Midbrain (tissue), 1 donor: ENCODE results near the gene MAP2K6.

Experiments used
- DNase-seq: peaks from one replicate; lab custom pipeline; 2025; lab: John Stamatoyannopoulos, UW

MAP2K6 gene

DNA sequence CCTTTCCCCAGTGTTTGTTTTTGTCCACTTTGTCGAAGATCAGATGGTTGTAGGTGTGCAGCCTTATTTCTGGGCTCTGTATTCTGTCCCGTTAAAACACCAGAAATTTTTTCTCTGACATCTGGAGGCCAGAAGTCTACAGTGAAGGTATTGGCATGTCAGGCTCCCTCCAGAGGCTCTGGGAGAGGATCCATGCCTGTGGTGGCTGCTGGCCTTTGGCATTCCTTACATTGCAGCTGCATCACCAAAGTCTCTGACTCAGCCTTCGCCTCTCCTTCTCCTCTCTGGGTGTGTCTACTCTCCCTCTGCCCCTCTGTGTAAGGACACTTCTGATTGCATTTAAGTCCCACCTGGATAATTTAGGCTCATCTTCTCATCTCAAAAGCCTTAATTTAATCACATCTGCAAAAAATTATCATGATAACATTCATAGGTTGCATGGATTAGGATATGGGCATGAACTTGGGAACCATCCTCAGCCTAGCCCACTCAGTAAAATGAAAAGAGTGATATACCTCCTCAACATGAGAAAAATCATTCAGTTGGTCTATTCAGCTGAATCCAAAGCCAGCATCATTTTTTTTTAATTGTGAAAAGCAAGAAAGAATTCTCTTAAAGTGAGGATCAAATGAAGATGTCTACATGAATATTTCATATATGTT is 78.0 kb downstream of the MAP2K6 start:
- DNase-seq: no peak

DNA sequence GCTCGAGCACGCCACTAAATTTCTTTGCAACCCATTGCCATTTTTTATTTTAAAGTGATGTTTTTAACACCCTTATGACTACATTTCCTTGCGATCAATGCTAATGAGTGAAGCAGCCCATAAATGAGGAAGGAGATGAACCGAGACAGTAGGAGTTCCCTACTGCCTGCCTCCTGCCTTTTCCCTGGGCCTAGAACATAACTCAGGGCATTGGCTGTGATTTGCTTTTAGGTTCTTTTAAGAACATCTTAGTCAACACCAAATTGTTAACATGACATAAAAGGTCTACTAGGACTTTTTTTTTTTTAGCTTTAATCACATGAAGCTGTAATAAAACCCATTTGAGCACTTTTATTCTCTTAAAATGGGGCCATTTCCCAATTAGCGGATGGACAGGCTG is 81.3 kb downstream of the MAP2K6 start:
- DNase-seq: no peak

DNA sequence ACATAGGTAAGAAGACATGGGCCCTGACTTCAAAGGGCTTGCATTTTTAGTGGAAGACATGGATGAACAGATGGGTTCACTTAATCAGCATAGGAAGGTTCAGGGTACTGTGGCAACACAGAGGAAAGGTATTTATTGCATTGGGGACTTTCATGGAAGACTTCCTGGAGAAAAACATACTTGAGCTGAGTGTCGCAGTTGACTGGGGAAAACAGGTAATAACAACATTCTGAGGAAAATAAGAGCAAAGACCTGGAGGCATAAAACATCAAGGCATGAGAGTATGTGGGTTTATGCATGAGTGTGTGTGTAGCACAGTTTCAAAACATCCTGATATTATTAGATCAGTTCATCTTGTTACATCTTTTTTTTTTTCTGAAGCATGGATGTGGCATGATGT is 82.7 kb downstream of the MAP2K6 start:
- no peak for DNase-seq

DNA sequence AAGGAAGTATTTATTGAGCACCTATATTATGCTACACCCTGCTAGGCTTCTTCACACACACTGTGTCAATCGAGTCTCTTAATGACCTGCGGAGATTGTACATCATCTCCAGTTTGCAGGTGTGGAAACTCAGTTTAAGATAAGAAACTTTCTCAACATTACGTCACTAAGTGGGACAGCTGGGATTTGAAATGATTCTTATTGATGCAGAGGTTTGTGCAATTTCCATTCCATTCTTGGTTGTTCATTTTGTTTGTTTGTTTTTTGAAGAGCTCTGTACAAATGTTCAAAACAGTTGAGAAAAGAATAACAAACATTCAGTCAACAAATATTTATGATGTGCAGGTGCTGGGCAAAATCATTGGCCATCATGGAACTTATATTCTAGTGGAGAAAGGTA is 84.8 kb downstream of the MAP2K6 start:
- DNase-seq: no peak

GRCh38 chr17:69500911-69501429 is 86.5 kb downstream of the MAP2K6 start:
- DNase-seq: no peak

DNA sequence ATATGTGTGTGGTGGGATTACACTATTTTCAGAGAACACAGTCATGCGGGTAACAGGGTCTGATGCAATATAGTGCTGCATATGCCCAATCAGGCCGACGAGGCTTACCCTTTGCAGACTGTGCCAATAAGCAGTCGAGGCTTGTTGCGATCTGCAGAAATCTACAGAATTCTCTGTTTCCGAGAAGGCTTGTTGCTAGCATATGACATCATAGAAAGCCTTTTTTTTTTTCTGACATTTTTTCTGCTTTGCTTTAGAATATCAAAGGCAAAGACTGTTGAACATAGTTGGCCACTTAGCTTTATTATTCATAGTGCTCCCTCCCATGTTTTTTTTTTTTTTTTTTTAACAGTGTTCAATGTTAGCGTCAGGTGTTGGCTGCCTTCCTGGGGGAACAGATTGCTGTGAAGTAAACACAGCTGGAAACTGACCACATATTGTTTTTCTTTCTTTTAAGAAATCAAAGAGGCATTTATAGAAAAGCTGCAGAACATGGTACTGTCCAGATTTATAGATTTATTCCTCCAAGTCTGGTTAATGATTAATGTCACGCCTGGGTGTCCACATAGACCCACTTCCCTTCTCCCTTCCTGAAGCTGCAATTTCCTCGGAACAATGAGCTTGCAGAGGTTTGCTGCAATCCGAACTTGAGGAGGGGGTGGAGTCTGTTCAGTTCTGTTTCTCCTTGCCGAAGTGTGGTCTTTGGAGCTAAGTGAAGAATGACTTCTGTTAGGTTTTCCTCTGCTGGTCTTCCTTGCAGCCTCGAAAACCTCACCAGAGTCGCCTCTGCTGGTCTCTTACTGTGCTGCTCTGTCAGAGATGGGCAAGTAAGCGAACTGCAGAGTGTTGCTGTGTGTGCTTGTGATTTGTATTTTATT is 87.3 kb downstream of the MAP2K6 start:
- peak; percentile 46 for DNase-seq

- no peak for DNase-seq
These were observed 89.2 kb downstream of the MAP2K6 start for GRCh38 chr17:69503711-69504110.

GRCh38 chr17:69505740-69506139 is 91.2 kb downstream of the MAP2K6 start:
- no peak for DNase-seq

GRCh38 chr17:69506489-69506888 is 92.0 kb downstream of the MAP2K6 start:
- no peak for DNase-seq

- no peak for DNase-seq
These were observed 94.3 kb downstream of the MAP2K6 start for GRCh38 chr17:69508814-69509213.

DNA sequence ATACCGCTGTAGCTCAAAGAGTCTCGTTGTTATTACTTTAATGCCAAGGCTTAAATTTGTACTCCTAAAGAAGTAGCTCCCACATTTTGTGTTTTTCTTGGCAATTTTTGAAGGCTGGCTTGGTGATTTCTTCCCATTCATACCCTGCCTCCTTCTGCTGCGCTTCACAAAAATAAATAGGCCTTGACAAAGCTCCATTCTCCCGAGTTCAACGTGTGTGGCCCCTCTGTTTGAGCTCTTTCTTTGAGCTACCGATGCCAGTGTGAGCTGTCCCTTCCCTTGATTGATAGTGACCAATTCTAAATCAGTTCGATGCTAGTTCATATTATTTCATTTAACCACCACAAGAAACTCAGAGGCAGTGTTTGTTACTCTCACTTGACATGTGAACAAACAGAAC is 96.8 kb downstream of the MAP2K6 start:
- peak; percentile 36 for DNase-seq

GRCh38 chr17:69512946-69513345 is 98.4 kb downstream of the MAP2K6 start:
- no peak for DNase-seq

GRCh38 chr17:69516225-69516624 is 101.7 kb downstream of the MAP2K6 start:
- no peak for DNase-seq

DNA sequence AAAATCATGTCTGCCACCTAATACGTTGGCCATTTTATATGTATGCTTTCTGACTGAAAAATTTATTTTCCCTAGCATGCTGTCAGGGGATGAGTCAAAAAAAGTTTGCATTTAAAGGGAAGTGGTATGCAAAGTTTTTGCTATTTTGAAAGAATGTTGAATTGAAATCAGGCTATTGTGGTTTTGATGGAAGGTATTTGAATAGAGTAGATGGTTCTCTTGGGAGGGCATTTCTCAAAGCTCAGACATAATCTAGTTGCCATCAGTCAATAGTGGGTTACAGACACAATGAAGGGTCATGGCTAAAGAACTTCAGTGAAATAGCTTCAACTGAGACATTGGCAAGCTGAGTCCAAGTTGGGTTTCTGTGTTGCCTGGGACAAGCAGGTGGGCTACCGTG is 102.4 kb downstream of the MAP2K6 start:
- no peak for DNase-seq

- DNase-seq: no peak
These were observed 104.5 kb downstream of the MAP2K6 start for GRCh38 chr17:69518951-69519350.

DNA sequence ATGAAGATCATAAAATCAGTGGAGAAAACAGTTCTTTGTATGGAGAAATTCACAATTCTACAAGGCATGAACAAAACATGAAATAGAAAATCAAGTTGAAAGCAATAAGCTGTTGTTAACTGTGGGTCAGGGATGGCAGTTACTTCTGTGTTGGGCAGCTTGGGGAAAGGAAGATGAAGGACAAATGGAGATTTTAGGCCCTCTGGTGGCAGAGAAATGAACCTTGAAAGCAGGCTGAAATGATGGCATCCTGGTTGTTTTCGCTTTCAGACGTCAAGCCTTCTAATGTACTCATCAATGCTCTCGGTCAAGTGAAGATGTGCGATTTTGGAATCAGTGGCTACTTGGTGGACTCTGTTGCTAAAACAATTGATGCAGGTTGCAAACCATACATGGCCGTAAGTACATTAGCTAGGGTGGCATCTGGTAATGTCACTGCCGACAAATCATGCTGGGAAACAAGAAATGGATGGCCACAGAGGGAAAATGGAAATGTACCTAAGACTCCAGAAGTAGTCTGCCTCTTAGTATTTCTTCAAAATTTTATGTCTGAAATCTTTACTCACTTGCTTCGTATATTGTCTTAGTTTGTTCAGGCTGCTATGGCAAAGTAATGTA is 108.9 kb downstream of the MAP2K6 start:
- DNase-seq: peak; percentile 78

DNA sequence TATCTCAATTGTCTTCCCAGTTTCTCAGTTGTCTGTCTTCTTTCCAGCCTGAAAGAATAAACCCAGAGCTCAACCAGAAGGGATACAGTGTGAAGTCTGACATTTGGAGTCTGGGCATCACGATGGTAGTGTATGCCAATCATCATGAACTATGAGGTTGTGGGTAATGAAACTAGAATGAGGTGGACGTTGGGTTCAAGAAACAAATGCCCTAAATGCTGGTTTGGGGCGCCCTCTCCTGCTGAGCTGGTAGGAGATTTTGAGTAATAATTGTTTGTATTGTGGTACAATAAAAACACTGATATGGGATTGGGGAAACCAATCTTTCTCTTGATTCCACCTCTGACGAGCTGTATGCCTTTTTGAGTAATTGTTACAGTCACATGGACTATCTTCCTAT is 110.4 kb downstream of the MAP2K6 start:
- no peak for DNase-seq

GRCh38 chr17:69525920-69526841 is 111.7 kb downstream of the MAP2K6 start:
- peak; percentile 73 for DNase-seq

- DNase-seq: no peak
These were observed 113.5 kb downstream of the MAP2K6 start for GRCh38 chr17:69528035-69528434.

DNA sequence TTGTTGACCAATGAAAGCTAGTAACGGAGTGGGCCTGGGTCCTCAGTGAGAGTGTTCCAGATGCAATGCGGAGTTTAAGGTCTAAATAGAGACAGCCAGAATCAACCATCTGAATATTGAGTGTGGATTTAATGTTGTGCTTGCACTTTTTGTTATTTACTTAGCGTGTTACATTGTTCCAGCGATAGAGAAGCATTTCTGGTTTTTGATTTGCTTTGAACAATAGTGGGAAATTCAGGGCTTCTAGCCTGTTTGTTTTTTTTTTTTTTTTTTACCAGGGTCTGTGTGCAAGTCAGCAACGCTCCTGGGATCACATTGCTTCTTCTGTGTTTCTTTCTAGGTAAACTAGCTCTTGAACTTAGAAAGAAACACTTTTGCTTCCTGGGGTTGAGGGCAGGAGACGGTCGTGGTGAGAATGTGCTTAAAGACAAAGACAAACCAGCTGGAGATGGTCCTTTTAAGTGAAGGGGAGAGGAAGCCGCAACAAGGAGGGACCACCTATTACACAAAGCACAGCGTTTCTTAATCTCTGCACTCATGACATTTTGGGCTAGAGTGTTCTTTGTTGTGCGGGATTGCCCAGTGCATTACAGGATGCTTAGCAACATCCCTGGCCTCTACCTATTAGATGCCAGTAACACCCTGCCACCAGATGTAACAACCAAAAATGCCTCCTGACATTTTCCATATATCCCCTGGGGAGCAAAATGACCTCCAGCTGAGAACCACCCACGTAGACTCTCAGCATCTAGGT is 119.2 kb downstream of the MAP2K6 start:
- DNase-seq: no peak

DNA sequence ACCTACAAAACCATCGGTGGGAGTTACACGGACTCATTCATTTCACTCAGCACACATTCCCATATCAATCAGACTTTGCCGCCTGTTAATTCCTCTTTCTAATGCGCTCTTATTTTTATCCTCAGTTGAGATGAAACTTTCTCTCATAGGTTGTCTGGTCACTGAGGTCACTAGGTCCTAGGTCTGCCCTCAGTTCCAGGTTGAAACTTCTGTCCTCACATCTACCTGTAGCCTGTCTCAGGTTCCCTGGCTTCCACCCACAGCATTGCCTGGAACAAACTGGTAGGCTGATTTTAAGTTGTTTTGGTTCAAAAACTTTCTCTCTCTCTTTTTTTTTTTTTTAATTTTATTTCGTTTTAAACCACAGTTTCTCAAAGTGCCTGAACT is 119.7 kb downstream of the MAP2K6 start:
- no peak for DNase-seq
